Activated T-helper 2 cell treated with anti-CD3 and anti-CD28 coated beads, Interferon-gamma antibody, Interleukin-2, Interleukin-4, amounts not matched to agents 10 μg/mL and 5 μg/mL and 100 μg/mL, durations not matched to agents 14 hours and 24 hours and 36 hours (primary cell): ENCODE measurements around the gene SPATA3. TPM values are rescaled to one million over a fixed set of nuclear protein-coding genes. Genes with fewer than 3 reads are reported as not detected.
"Not testable (repeated sequence)": the region's sequence is repeated elsewhere in the genome, so short reads cannot be mapped to it uniquely, and the experiment has no call there.

Experiments used
- DNase-seq: peaks from one replicate; pipeline ENCODE4 v3.0.0; 2021; ENCODE audit warnings: low spot score
- H3K27ac Mint-ChIP-seq: one replicate; pipeline ENCODE4 v1.8.0; 2021; ENCODE audit warnings: mixed read lengths
- H3K27me3 Mint-ChIP-seq: one replicate; pipeline ENCODE4 v1.8.0; 2021; ENCODE audit warnings: low read depth, mixed read lengths
- H3K36me3 Mint-ChIP-seq: one replicate; pipeline ENCODE4 v1.8.0; 2021; ENCODE audit warnings: low read depth, mixed read lengths
- H3K4me1 Mint-ChIP-seq: one replicate; pipeline ENCODE4 v1.8.0; 2021; ENCODE audit warnings: low read depth, mixed read lengths
- H3K4me3 Mint-ChIP-seq: one replicate; pipeline ENCODE4 v1.8.0; 2021; ENCODE audit warnings: low read depth, mild to moderate bottlenecking, moderate library complexity, mixed read lengths
- H3K9me3 Mint-ChIP-seq: one replicate; pipeline ENCODE4 v1.8.0; 2021; ENCODE audit warnings: mixed read lengths
- intact Hi-C: fragments of 100-400 bp; cut with micrococcal nuclease; formaldehyde crosslinking; loops from one replicate; pipeline ENCODE4 v1.15.1; 2023
- total RNA-seq: library from RNA; stranded (reverse); gene quantifications from 2 replicates; pipeline ENCODE4 v1.2.3, GENCODE V29; 2022

Gene SPATA3
- total RNA-seq, 1 donor from 2014 or later: not detected

DNA sequence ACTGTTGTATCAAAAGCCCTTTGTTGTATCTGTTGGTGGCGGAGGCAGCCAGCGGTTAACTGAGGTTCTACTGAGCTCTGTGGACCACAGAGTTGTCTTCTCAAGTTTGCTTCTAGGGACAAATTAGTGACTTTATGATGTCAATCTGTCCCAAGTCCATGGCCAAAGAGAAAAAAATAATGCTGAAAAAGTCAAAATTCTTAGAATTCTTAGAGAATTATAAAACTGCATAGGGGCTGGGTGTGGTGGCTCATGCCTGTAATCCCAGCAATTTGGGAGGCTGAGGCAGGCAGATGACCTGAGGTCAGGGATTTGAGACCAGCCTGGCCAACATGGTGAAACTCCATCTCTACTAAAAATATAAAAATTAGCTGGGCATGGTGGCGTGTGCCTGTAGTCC is 29.1 kb downstream of the SPATA3 start:
- H3K27ac Mint-ChIP-seq, H3K36me3 Mint-ChIP-seq, H3K9me3 Mint-ChIP-seq, DNase-seq, H3K4me1 Mint-ChIP-seq, H3K4me3 Mint-ChIP-seq, intact Hi-C loops: not testable (repeated sequence)
- peaks cover 12% of the 10 kb centered on the region for H3K27me3 Mint-ChIP-seq

- no peaks in the 10 kb centered on the region for H3K4me1 Mint-ChIP-seq
- DNase-seq: no peak
- H3K36me3 Mint-ChIP-seq: no peaks in the 10 kb centered on the region
- no peaks in the 10 kb centered on the region for H3K9me3 Mint-ChIP-seq
- intact Hi-C loops: no loop called here
- H3K27ac Mint-ChIP-seq: no peak overlapping the region
- peaks cover 14% of the 10 kb centered on the region for H3K27me3 Mint-ChIP-seq
- no peak overlapping the region for H3K4me3 Mint-ChIP-seq
These were observed 33.0 kb downstream of the SPATA3 start for GRCh38 chr2:231028889-231029288.

GRCh38 chr2:231029563-231029962 is 33.6 kb downstream of the SPATA3 start:
- H3K4me3 Mint-ChIP-seq: no peak overlapping the region
- peaks cover 19% of the 10 kb centered on the region for H3K27me3 Mint-ChIP-seq
- intact Hi-C loops: no loop called here
- H3K36me3 Mint-ChIP-seq: no peaks in the 10 kb centered on the region
- no peak for DNase-seq
- no peaks in the 10 kb centered on the region for H3K9me3 Mint-ChIP-seq
- no peak overlapping the region for H3K27ac Mint-ChIP-seq
- no peaks in the 10 kb centered on the region for H3K4me1 Mint-ChIP-seq

- H3K27ac Mint-ChIP-seq: no peak overlapping the region
These were observed 34.8 kb downstream of the SPATA3 start for GRCh38 chr2:231030725-231031124.

GRCh38 chr2:231032575-231033140 is 36.7 kb downstream of the SPATA3 start:
- Mint-ChIP-seq H3K27me3 (peaks cover 38% of the 10 kb centered on the region), H3K4me3 (no peak overlapping the region), H3K36me3 (no peaks in the 10 kb centered on the region), H3K27ac (no peak overlapping the region), H3K9me3 (no peaks in the 10 kb centered on the region), H3K4me1 (no peaks in the 10 kb centered on the region)
- intact Hi-C loops: no loop called here
- DNase-seq: no peak

More at GRCh38 chr2:231030725-231031124, 34.8 kb downstream of the SPATA3 start:
- no peaks in the 10 kb centered on the region for H3K36me3 Mint-ChIP-seq
- H3K27me3 Mint-ChIP-seq: peaks cover 26% of the 10 kb centered on the region
- intact Hi-C loops: no loop called here
- H3K4me3 Mint-ChIP-seq: no peak overlapping the region
- H3K4me1 Mint-ChIP-seq: no peaks in the 10 kb centered on the region
- DNase-seq: no peak
- no peaks in the 10 kb centered on the region for H3K9me3 Mint-ChIP-seq

GRCh38 chr2:231033147-231034132 is 37.5 kb downstream of the SPATA3 start:
- Mint-ChIP-seq H3K4me3 (no peak overlapping the region), H3K9me3 (no peaks in the 10 kb centered on the region), H3K4me1 (no peaks in the 10 kb centered on the region), H3K27me3 (peaks cover 42% of the 10 kb centered on the region), H3K36me3 (no peaks in the 10 kb centered on the region), H3K27ac (no peak overlapping the region)
- intact Hi-C loops: no loop called here
- DNase-seq: no peak

GRCh38 chr2:231034291-231034882 is 38.5 kb downstream of the SPATA3 start:
- intact Hi-C loops: no loop called here
- H3K4me1 Mint-ChIP-seq: no peaks in the 10 kb centered on the region

GRCh38 chr2:231036131-231036530 is 40.2 kb downstream of the SPATA3 start:
- Mint-ChIP-seq H3K27me3 (peaks cover 63% of the 10 kb centered on the region), H3K4me3 (no peak overlapping the region), H3K36me3 (no peaks in the 10 kb centered on the region), H3K27ac (no peak overlapping the region), H3K4me1 (no peaks in the 10 kb centered on the region), H3K9me3 (no peaks in the 10 kb centered on the region)
- DNase-seq: no peak
- intact Hi-C loops: no loop called here

More at GRCh38 chr2:231034291-231034882, 38.5 kb downstream of the SPATA3 start:
- Mint-ChIP-seq H3K4me3 (no peak overlapping the region), H3K36me3 (no peaks in the 10 kb centered on the region), H3K27ac (no peak overlapping the region), H3K27me3 (peaks cover 49% of the 10 kb centered on the region), H3K9me3 (no peaks in the 10 kb centered on the region)
- DNase-seq: no peak

DNA sequence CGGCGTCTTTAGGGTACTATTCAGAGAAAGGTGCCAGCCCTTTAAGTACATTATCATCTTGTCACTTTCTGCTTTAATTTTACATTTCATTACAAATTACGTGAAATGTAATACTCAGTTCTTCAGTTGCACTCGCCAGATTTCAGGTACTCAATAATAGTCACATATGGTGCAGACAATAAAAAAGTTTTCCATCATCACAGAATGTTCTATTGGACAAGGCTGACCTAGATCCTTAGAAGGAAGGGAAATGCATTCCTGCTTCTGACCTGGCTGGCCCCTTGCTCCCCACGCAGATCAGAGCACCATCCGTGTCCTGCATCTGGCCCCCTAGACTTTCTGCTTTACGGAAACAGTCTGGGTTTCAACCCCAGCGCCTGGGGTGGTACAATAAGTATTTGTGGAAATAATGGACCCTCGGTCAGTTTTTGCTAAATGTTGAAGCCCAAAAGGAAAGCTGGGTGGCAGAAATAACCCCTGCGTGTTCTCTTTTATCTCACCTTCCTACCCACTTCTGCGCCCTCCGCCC is 40.7 kb downstream of the SPATA3 start:
- H3K27ac Mint-ChIP-seq: no peak overlapping the region
- H3K9me3 Mint-ChIP-seq: no peaks in the 10 kb centered on the region
- H3K4me3 Mint-ChIP-seq: peak overlapping the region; percentile 6
- peaks cover 65% of the 10 kb centered on the region for H3K27me3 Mint-ChIP-seq
- no peaks in the 10 kb centered on the region for H3K4me1 Mint-ChIP-seq
- H3K36me3 Mint-ChIP-seq: no peaks in the 10 kb centered on the region
- intact Hi-C loops: no loop called here
- no peak for DNase-seq

DNA sequence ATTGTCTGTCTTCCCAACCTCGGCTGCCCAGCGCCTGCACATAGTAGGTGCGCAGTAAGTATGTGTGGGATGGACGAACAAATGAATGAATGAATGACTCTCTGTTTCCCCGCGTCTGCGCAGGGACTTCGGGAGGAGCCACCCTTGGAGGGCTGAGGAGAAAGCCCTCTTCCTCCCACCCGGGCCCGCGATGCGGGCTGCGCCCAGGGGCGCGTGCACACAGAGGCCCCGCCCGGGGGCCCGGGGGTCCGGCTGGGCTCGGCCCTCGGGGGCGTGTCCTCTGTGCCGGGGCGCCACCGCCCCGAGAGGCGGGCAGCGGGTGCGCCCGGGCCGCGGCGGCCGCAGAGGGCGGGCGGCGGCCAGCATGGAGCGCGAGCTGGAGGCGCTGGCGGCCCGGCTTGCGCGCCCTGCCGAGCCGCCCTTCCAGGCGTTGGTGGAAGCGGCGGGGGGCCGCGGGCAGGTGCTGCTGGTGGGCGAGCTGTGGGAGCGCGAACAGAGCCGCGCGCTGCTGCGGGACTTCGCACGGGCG is 41.3 kb downstream of the SPATA3 start, which contains the start of gene C2orf72:
C2orf72 (plus strand) TSS at position 322 of the 529 bp plus-strand sequence; CDS start at position 365, 43 bp downstream.
- DNase-seq: no peak

GRCh38 chr2:231037731-231038482 is 42.0 kb downstream of the SPATA3 start:
- intact Hi-C loops: no loop called here
- no peaks in the 10 kb centered on the region for H3K9me3 Mint-ChIP-seq
- H3K27me3 Mint-ChIP-seq: peaks cover 71% of the 10 kb centered on the region
- no peaks in the 10 kb centered on the region for H3K4me1 Mint-ChIP-seq
- no peak overlapping the region for H3K27ac Mint-ChIP-seq
- H3K4me3 Mint-ChIP-seq: peak overlapping the region; percentile 61
- no peak for DNase-seq
- H3K36me3 Mint-ChIP-seq: no peaks in the 10 kb centered on the region

More for the DNA sequence above, 41.3 kb downstream of the SPATA3 start, which contains the start of gene C2orf72:
- Mint-ChIP-seq H3K27ac (no peak within 1 kb of the TSS), H3K9me3 (no peaks in the 10 kb centered on the region), H3K4me1 (no peaks in the 10 kb centered on the region), H3K27me3 (peaks cover 71% of the 10 kb centered on the region), H3K36me3 (no peaks in the 10 kb centered on the region), H3K4me3 (peak within 1 kb of the TSS; percentile 61)
- intact Hi-C loops: no loop called here
